HG03159 (cell line): ENCODE data around the gene SSBP3.
"Not testable (repeated sequence)": the region's sequence is repeated elsewhere in the genome, so short reads cannot be mapped to it uniquely, and the experiment has no call there.

ENCODE experiments used
- ATAC-seq: cut with Tn5 transposase; IDR thresholded peaks from one replicate; pipeline ENCODE4 v1.9.1; 2021; ENCODE audit warnings: mild to moderate bottlenecking, moderate library complexity; ENCODE audit not compliant: unreplicated experiment

SSBP3 gene

GRCh38 chr1:54355931-54356679, 50.1 kb downstream of the SSBP3 start:
- ATAC-seq = peak; percentile 31

GRCh38 chr1:54354899-54355298, 51.3 kb downstream of the SSBP3 start:
- ATAC-seq = no peak

GRCh38 chr1:54353959-54354358, 52.2 kb downstream of the SSBP3 start:
- no peak for ATAC-seq

- ATAC-seq = no peak
Observed at GRCh38 chr1:54352755-54353154, 53.4 kb downstream of the SSBP3 start.

GRCh38 chr1:54350360-54350759, 55.8 kb downstream of the SSBP3 start:
- no peak for ATAC-seq

GRCh38 chr1:54348700-54349021, 57.5 kb downstream of the SSBP3 start:
- no peak for ATAC-seq

- ATAC-seq = no peak
Observed at GRCh38 chr1:54347955-54348699, 58.1 kb downstream of the SSBP3 start.

GRCh38 chr1:54347261-54347954, 58.8 kb downstream of the SSBP3 start:
- no peak for ATAC-seq

GRCh38 chr1:54345548-54345947, 60.6 kb downstream of the SSBP3 start:
- not testable (repeated sequence) for ATAC-seq

- no peak for ATAC-seq
Observed at GRCh38 chr1:54345116-54345515, 61.1 kb downstream of the SSBP3 start.

GRCh38 chr1:54342742-54343687, 63.2 kb downstream of the SSBP3 start:
- no peak for ATAC-seq

GRCh38 chr1:54342288-54342687, 63.9 kb downstream of the SSBP3 start:
- ATAC-seq = no peak

GRCh38 chr1:54341763-54342162, 64.4 kb downstream of the SSBP3 start:
- ATAC-seq = no peak

GRCh38 chr1:54340878-54341277, 65.3 kb downstream of the SSBP3 start:
- ATAC-seq = no peak

- ATAC-seq = no peak
Observed at GRCh38 chr1:54340434-54340833, 65.8 kb downstream of the SSBP3 start.

- no peak for ATAC-seq
Observed at GRCh38 chr1:54339126-54339525, 67.1 kb downstream of the SSBP3 start.

- no peak for ATAC-seq
Observed at GRCh38 chr1:54338464-54338863, 67.7 kb downstream of the SSBP3 start.

- no peak for ATAC-seq
Observed at GRCh38 chr1:54337928-54338327, 68.3 kb downstream of the SSBP3 start.

- ATAC-seq = no peak
Observed at GRCh38 chr1:54337034-54337433, 69.2 kb downstream of the SSBP3 start.

- ATAC-seq = no peak
Observed at GRCh38 chr1:54336116-54336515, 70.1 kb downstream of the SSBP3 start.

- no peak for ATAC-seq
Observed at GRCh38 chr1:54335755-54336108, 70.5 kb downstream of the SSBP3 start.
